Astrocyte of the cerebellum (primary cell): ENCODE results near the gene ZNF628.

ENCODE experiments used
- DNase-seq: peaks from one replicate; pipeline ENCODE4 v3.0.0-alpha.2; 2011; ENCODE audit warnings: low read depth
- H3K4me3 ChIP-seq: 2 replicates; pipeline ENCODE4 v1.5.1; 2011; ENCODE audit warnings: mild to moderate bottlenecking, low read depth, low read length, moderate library complexity
- CTCF ChIP-seq: IDR thresholded peaks from 2 replicates; pipeline ENCODE4 v1.5.1; 2012; ENCODE audit warnings: low read length, low read depth, moderate library complexity, mild to moderate bottlenecking; ENCODE audit errors: missing control alignments
- in situ Hi-C: cut with HindIII; loops from 2 replicates; pipeline ENCODE4 v1.10.0; 2017; ENCODE audit warnings: low sequenced_read_pairs

ZNF628 gene

DNA sequence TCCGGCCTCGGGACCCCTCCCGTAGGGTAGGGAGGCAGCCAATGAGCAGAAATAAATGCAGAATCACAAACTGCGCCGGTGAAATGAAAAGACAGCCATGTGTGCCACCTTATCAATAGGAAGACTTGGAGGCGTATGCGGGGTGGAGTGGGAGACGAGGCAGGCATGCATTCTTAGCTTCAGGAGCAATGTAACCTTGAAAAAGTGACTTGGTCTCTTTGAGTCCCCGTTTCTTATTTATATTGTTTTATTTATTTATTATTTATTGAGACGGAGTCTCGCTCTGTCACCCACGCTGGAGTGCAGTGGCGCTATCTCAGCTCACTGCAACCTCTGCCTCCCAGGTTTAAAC is 27.8 kb downstream of the ZNF628 start:
- in situ Hi-C loops, result no loop called here
- H3K4me3 ChIP-seq, result no peak overlapping the region
- no peak for TF ChIP-seq CTCF
- DNase-seq, result no peak

DNA sequence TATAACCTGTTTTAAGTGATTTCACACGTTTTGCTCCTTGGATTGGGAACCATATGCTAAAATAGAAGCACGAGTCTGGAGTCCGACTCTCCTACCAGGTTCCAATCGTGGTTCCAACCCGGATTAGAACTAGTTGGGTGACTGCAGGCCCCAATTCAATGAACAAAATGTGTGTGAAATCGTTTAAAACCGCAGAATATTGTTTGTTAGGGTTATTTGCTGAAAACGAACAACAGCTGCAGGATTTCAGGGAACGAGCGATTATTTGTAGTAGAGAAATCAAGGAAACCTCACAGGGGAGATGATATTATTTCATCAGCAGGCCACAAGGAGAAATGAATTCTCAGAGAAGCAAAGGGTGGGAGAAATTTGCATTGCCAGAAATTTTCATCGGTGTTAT is 28.6 kb downstream of the ZNF628 start:
- in situ Hi-C loops, result no loop called here
- no peak for TF ChIP-seq CTCF
- no peak for DNase-seq
- H3K4me3 ChIP-seq, result no peak overlapping the region

DNA sequence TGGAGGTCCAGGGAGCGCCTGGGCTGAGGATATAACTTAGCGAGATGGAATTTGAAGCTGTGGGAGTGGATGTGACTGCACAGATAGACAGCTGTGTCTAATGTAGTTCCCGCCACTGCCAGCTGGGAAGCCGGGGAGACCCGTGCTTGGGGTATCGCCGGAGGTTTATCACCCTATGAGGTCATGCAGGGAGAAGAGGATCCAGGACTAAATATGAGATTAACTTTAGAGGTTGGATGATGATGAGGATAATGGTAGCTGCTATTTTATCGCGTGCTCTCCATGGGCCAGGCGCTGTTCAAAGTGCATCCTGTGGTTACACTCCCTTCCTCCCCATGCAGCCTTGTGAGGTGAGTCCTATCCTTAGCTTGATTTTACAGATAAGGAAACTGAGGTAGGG is 31.7 kb downstream of the ZNF628 start:
- no peak for DNase-seq
- no peak for TF ChIP-seq CTCF
- H3K4me3 ChIP-seq, result no peak overlapping the region
- in situ Hi-C loops, result no loop called here

DNA sequence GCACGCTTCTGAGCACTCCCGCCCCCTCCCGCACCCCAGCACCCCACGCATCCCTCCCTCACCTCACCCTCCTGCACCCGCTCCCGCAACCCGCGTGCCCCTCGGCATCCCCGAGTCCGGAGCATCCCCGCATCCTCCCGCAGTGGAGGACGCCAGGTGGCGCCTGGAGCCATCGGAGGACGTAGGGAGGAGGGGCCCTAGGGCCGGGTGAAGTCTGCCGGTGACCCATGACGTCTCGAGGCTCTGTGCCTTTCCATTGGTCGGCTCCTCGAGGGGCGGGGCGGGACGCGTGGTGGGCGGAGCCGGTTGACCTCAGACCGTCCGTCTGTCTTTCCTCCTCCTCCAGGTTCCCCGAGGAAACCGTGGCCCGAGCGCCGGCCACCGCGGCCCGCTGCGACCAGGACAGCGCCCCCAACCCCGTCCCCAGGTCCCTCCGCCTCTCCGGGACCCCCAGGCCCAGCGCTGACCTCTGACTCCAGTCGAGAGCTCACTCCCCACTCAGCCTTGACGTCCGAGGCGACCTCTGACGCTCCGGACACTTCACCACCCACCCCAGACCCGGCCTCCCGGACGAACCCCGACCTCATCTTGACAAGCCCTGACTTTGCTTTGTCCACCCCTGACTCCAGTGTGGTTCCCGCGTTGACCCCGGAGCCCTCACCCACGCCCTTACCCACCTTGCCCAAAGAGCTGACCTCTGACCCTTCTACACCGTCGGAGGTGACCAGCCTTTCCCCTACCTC is 40.6 kb downstream of the ZNF628 start:
- H3K4me3 ChIP-seq, result peak overlapping the region; percentile 36
- in situ Hi-C loops, result no loop called here
- peak; percentile 76 for DNase-seq
- peak; percentile 91 for TF ChIP-seq CTCF

DNA sequence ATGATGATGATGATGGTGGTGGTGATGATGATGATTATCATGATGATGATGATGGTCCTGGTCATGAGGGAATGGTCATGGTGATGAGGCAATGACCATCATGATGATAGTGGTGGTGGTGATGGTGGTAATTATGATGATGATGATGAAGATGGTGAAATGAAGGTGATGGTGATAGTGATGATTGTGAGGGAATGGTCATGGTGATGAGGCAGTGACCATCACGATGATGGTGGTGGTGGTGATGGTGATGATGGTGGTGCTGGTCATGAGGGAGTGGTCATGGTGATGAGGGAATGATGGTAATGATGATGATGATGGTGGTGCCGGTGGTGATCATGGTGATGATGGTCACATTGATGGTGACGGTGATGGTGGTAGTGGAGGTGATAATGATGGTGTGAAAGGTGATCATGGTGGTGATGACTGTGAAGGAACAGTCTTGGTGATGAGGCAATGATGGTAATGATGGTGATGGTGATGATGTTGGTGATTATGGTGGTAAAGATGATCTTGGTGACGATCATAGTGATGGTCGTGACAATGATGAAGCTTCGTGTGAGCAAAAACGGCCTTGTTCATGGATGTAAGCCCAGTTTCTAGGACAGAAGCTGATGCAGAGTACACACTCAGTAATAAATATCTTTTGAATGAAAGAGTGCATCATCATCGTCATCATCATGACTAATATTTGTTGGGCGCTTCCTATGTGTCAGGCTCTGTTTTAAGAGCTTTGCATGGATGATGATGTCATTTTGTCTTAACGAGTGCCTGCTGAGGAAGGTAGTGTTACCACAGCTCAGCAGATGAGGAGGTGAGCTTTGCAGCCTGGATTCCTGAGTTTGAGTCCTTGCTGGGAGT is 43.3 kb downstream of the ZNF628 start:
- TF ChIP-seq CTCF, result no peak
- no peak for DNase-seq
- in situ Hi-C loops, result no loop called here
- H3K4me3 ChIP-seq, result no peak overlapping the region

DNA sequence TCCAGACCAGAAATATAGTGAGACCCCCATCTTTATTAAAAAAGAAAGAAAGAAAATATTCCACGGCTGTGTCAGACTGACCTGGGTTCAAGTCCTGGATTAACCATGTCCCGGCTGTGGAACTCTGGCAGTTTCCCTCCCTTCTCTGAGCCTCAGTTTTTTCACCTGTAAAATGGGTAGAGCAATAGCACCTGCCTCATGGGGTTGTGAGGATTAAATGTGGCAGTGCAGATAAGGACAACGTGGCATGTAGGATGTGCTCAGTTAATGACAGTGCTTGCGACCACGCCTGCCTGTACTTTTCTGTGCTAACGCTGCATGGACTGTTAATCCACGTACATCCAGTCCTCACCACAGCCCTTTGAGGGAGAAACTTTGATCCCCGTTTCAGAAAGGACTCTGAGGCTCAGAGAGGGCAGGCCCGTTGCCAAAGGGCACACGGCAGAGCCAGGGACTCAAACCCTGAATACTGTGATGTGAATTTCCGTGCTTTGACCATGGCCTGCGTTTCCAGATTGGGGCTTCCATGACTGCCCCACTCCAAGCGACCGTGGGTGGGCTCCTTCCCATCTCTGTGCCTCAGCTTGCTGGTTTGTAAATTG is 44.4 kb downstream of the ZNF628 start:
- no peak for TF ChIP-seq CTCF
- DNase-seq, result no peak
- H3K4me3 ChIP-seq, result no peak overlapping the region
- in situ Hi-C loops, result no loop called here
